ENCODE measurements around the gene TRPV6.

GRCh38 chr7:142904128-142904527 lies 18.6 kb upstream of the TRPV6 start:
- TF ChIP-seq, protein P1, sequence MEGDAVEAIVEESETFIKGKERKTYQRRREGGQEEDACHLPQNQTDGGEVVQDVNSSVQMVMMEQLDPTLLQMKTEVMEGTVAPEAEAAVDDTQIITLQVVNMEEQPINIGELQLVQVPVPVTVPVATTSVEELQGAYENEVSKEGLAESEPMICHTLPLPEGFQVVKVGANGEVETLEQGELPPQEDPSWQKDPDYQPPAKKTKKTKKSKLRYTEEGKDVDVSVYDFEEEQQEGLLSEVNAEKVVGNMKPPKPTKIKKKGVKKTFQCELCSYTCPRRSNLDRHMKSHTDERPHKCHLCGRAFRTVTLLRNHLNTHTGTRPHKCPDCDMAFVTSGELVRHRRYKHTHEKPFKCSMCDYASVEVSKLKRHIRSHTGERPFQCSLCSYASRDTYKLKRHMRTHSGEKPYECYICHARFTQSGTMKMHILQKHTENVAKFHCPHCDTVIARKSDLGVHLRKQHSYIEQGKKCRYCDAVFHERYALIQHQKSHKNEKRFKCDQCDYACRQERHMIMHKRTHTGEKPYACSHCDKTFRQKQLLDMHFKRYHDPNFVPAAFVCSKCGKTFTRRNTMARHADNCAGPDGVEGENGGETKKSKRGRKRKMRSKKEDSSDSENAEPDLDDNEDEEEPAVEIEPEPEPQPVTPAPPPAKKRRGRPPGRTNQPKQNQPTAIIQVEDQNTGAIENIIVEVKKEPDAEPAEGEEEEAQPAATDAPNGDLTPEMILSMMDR (conservative IDR thresholded peaks at IDR 0.05 in 1 of 2, IDR thresholded peaks at IDR 0.05 in 1 of 2; ENCODE audit: low read depth in 1 of 2, low read length in 2 of 2): no peak
- TF ChIP-seq EZH2 (IDR thresholded peaks at IDR 0.05; ENCODE audit: low read length, missing control alignments): no peak

Data from fibroblast of lung (primary cell).